Ishikawa (cell line): ENCODE data around the gene EIF6.

Experiments used
- CEBPB ChIP-seq: IDR thresholded peaks from 2 replicates; pipeline ENCODE4 v1.6.1; 2012
- CREB1 ChIP-seq: IDR thresholded peaks from 2 replicates; pipeline ENCODE4 v1.6.1; 2012; ENCODE audit warnings: low read depth
- EGR1 ChIP-seq: IDR thresholded peaks from 2 replicates; pipeline ENCODE4 v1.6.1; 2012
- EP300 ChIP-seq: IDR thresholded peaks from 2 replicates; pipeline ENCODE4 v1.6.1; 2012; ENCODE audit warnings: borderline replicate concordance
- FOXM1 ChIP-seq: IDR thresholded peaks from 2 replicates; pipeline ENCODE4 v1.6.1; 2012; ENCODE audit warnings: low read depth, borderline replicate concordance
- NFIC ChIP-seq: IDR thresholded peaks from 2 replicates; pipeline ENCODE4 v1.6.1; 2012
- RAD21 ChIP-seq: IDR thresholded peaks from 2 replicates; pipeline ENCODE4 v1.6.1; 2012; ENCODE audit warnings: low read depth
- TAF1 ChIP-seq: IDR thresholded peaks from 2 replicates; pipeline ENCODE4 v1.6.1; 2012; ENCODE audit warnings: low read depth, mild to moderate bottlenecking
- TCF12 ChIP-seq: IDR thresholded peaks from 2 replicates; pipeline ENCODE4 v1.6.1; 2012; ENCODE audit warnings: low read depth
- TEAD4 ChIP-seq: IDR thresholded peaks from 2 replicates; pipeline ENCODE4 v1.6.1; 2012
- YY1 ChIP-seq: IDR thresholded peaks from 2 replicates; pipeline ENCODE4 v1.6.1; 2012; ENCODE audit warnings: low read depth
- ZBTB7A ChIP-seq: IDR thresholded peaks from 2 replicates; pipeline ENCODE4 v1.6.1; 2012; ENCODE audit warnings: low read depth
- TF ChIP-seq, protein P1 (sequence below): IDR thresholded peaks from 2 replicates; pipeline ENCODE4 v1.6.1; 2012; ENCODE audit warnings: low read depth, mild to moderate bottlenecking
- TF ChIP-seq, protein P2 (sequence below): IDR thresholded peaks from 2 replicates; pipeline ENCODE4 v1.6.1; 2012
- TF ChIP-seq, protein P3 (sequence below): IDR thresholded peaks from 2 replicates; pipeline ENCODE4 v1.6.1; 2012

EIF6 gene

DNA sequence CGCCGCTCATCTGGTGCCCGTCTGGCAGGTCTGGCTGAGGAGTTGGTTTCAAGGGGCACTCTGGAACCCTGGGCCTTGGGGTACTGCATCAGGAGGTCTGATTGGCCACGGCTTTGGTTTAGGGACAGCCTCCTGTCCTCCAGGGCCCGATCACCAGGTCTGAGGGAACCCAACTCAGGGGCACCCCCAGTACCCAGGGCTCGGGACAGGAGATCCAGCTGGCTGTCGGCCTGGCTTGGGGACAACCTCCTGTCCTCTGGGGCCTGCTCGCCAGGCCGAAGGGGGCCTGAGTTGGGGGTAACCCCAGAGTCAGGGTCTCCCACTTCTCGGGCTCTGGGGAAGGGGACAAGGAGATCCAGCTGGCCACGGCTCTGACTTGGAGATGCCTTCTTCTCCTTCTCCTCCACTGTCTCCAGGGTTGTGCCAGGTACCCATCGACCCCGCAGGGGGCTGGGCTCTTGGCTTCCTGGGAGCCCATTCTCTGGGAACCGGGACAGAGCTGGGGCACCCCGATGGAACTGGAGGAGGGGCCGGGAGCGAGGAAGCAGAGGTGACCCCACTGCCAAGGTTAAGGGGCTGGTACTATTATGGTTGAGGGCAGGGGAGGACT, 2.4 kb upstream of the EIF6 start:
- no peak for TF ChIP-seq EGR1
- no peak for TF ChIP-seq EP300
- TF ChIP-seq CEBPB: no peak
- no peak for TF ChIP-seq TAF1

DNA sequence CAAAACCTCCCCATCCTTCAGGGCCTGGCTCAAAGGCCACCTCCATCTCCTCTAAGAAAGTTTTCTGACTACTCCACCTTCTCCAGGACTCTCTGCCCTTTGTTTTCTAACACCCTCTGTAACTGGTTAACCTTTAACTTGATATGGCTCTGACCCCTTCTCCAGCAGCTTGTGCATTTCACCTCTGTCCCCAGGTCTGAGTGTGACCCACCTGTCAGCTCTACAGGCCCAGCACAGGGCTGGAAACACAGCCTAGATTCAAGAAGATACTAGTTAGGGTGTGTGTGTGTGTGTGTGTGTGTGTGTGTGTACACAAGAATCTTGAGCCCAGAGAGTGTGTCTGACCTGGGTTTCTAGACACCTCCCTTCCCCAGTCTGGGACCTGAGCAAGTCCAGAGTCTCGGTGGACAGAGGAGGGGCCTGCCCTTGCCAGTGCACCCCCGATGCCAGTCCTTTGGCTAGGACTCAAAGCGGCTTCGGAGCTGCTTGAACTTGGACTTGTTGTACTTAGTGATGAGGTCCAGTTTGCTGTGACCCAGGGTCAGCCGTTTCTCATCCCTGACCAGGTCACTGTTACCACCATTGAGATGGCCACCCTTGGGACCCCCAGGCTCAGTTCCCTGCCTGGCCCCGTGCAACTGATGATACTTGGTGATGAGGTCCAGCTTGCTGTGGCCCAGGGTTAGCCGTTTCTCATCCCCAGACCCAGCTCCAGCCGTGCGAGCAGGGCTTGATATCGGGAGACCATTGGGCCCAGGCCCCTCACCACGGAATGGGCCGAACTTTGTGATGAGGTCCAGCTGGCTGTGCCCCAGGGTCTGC, 1.7 kb upstream of the EIF6 start:
- TF ChIP-seq TAF1 (no peak), EGR1 (no peak), TEAD4 (no peak), TCF12 (no peak), FOXM1 (no peak), ZBTB7A (no peak), YY1 (no peak), RAD21 (no peak), NFIC (no peak), EP300 (no peak)
- TF ChIP-seq, protein P1, sequence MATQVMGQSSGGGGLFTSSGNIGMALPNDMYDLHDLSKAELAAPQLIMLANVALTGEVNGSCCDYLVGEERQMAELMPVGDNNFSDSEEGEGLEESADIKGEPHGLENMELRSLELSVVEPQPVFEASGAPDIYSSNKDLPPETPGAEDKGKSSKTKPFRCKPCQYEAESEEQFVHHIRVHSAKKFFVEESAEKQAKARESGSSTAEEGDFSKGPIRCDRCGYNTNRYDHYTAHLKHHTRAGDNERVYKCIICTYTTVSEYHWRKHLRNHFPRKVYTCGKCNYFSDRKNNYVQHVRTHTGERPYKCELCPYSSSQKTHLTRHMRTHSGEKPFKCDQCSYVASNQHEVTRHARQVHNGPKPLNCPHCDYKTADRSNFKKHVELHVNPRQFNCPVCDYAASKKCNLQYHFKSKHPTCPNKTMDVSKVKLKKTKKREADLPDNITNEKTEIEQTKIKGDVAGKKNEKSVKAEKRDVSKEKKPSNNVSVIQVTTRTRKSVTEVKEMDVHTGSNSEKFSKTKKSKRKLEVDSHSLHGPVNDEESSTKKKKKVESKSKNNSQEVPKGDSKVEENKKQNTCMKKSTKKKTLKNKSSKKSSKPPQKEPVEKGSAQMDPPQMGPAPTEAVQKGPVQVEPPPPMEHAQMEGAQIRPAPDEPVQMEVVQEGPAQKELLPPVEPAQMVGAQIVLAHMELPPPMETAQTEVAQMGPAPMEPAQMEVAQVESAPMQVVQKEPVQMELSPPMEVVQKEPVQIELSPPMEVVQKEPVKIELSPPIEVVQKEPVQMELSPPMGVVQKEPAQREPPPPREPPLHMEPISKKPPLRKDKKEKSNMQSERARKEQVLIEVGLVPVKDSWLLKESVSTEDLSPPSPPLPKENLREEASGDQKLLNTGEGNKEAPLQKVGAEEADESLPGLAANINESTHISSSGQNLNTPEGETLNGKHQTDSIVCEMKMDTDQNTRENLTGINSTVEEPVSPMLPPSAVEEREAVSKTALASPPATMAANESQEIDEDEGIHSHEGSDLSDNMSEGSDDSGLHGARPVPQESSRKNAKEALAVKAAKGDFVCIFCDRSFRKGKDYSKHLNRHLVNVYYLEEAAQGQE: no peak

DNA sequence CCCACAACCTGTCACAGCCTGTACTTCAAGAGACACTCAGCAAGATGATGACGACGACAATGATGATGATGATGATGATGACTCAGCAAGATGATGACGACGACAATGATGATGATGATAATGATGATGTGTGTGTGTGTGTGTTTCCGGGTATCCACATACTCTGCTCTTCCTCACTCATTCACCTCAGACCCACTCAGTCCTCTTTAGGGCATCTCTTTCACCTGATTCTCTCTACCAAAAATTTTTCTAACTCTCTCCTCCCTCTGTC, 1.2 kb upstream of the EIF6 start:
- TF ChIP-seq NFIC: no peak
- TF ChIP-seq EP300: no peak
- TF ChIP-seq TCF12: no peak
- TF ChIP-seq TAF1: no peak
- TF ChIP-seq FOXM1: no peak
- no peak for TF ChIP-seq RAD21
- no peak for TF ChIP-seq CREB1
- TF ChIP-seq TEAD4: no peak
- TF ChIP-seq, protein P2, sequence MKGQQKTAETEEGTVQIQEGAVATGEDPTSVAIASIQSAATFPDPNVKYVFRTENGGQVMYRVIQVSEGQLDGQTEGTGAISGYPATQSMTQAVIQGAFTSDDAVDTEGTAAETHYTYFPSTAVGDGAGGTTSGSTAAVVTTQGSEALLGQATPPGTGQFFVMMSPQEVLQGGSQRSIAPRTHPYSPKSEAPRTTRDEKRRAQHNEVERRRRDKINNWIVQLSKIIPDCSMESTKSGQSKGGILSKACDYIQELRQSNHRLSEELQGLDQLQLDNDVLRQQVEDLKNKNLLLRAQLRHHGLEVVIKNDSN: no peak
- TF ChIP-seq EGR1: no peak
- TF ChIP-seq CEBPB: no peak
- TF ChIP-seq, protein P1: no peak
- TF ChIP-seq ZBTB7A: no peak
- TF ChIP-seq YY1: no peak
- TF ChIP-seq, protein P3, sequence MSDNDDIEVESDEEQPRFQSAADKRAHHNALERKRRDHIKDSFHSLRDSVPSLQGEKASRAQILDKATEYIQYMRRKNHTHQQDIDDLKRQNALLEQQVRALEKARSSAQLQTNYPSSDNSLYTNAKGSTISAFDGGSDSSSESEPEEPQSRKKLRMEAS: no peak

DNA sequence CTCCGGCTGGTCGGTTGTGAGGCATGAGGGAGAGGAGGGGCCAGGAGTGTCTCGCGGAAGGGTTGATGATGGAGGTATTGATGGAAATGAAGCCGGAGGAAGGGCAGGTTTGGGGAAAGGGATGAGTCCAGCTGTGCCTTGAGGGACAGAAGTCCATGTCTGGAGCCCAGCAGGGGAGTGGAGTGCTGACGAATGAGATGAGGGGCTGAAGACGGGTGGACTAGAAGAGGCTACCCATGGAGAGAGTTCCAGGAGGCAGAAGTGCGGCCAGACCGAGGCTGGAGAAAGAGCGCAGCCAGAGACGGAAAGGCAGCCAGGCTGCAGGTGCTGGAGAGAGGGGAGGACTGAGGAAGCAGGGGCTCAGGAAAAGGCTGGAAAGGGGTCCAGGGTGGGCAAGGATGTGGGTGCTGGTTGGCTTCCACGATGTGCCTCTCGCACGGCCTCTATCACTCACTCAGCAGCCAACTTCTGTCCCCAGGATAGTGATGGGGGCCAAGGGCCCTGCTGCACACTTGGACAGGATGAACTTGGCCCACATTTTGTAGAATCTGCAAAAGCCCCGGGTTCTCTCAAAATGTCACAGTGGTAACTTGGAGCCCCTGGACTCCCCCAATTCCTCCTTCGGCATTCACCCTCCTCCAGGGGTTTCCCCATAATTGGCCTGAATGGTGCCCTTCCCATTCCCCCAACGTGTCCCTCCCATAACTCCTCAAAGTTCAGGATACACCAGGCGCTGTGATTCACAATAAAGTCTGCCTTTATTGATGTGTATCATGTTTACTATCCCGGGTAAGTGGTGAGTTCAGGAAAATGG, 627 bp upstream of the EIF6 start:
- TF ChIP-seq, protein P3: no peak
- 0 out of 2 replicates have a peak, but pooled peaks have one; percentile 9 for TF ChIP-seq YY1

DNA sequence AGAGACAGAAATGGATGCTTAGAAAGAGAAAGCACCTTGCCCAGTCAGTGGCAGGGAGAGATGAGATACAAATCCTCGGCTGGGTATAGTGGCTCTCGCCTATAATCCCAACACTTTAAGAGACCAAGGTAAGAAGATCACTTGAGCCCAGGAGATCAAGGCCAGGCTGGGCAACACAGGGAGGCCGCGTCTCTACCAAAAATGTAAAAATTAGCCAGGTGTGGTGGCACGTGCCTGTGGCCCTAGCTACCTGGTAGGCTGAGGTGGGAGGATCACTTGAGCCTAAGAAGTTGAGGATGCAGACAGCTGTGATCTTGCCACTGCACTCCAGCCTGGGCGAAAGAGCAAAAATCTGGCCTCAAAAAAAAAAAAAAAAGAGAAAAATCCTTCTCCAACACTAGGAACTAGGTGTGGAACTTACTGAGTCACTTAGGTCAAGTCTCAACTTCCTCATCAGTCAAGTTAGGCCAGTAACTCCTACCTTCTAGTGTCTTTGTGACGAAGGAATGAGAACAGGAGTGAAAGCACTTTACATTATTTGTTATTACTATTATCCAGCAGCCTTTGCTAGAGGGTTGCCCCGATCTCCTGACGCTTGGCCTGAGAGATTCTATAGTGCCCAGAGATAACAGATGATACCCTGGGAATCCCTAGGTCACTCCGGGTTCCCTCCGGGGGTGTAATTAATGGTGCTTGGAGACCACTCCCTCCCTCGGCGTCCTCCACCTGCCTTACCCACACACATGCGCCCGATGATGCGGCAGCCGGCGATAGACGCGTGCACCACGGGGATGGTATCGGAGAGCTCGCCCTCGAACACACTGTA, 918 bp downstream of the EIF6 start:
- TF ChIP-seq CEBPB: no peak

DNA sequence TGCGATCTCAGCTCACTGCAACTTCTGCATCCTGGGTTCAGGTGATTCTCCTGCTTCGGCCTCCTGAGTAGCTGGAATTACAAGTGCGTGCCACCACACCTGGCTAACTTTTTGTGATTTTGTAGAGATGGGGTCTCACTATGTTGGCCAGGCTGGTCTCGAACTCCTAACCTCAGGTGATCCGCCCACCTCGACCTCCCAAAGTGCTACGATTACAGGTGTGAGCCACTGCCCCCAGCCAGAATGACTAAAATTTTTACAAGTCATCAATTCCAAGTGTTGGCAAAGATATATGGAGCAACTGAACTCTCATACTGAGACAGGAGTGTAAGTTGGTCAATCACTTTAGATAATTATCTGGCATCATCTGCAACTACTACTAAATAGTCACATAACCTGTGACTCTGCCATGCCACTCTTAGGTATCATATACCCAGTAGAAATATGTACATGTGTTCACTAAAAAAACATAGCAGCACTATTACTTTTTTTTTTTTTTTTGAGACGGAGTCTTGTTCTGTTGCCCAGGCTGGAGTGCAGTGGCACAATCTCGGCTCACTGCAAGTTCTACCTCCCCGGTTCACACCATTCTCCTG, 3.0 kb downstream of the EIF6 start:
- TF ChIP-seq, protein P2: no peak
- TF ChIP-seq NFIC: no peak
- no peak for TF ChIP-seq RAD21
- TF ChIP-seq EGR1: no peak
- TF ChIP-seq TEAD4: no peak
- no peak for TF ChIP-seq EP300
